ENCODE measurements around the gene TCAIM. TPM values are rescaled to one million over a fixed set of nuclear protein-coding genes. Genes with fewer than 3 reads are reported as not detected.

Gene TCAIM
- total and polyA plus RNA-seq, 12 donors, result 13.5 to 43.9 (median 33.3) TPM

DNA sequence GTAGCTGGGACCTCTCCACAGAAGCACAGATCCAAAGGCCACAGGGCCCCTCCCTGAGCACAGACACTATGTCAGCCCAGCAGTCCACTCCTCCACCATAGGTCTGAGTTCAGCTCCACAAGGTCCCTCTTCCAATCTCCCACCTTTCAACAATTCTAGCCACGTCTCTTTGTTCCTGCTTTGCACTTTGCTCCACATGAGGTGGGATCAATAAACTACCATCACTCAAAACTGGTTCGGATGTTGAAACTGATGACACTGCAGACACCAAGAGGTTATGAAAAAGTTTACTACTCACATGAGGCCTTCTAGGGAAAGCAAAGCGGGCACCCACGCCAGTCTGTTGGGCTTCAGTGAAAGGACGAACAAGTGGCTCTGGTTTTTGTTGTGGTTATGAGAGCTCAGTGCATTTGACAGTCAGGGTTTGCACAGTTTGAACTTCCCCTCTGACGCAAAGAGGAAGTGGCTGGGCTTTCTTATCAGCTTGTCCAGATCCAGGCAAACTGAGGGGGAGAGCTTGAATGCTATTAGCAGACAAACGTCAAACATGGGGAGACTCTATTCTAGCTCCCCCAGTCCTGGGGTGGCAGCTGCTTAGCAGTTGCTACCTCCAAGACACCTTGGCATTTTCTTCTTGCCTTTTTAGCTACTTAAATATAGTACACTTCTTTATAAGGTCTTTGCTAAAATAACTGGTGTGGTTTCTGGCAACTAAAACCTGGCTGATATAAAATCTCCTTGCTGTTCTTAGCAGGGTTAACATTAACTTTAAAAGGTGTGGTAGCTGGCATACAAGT, 101.1 kb downstream of the TCAIM start:
- DNase-seq, result peak; percentile 51 to 91
- H3K4me3 ChIP-seq, result peak overlapping the region in 9 of 10 donors; percentile 15 to 50 (median 36)

DNA sequence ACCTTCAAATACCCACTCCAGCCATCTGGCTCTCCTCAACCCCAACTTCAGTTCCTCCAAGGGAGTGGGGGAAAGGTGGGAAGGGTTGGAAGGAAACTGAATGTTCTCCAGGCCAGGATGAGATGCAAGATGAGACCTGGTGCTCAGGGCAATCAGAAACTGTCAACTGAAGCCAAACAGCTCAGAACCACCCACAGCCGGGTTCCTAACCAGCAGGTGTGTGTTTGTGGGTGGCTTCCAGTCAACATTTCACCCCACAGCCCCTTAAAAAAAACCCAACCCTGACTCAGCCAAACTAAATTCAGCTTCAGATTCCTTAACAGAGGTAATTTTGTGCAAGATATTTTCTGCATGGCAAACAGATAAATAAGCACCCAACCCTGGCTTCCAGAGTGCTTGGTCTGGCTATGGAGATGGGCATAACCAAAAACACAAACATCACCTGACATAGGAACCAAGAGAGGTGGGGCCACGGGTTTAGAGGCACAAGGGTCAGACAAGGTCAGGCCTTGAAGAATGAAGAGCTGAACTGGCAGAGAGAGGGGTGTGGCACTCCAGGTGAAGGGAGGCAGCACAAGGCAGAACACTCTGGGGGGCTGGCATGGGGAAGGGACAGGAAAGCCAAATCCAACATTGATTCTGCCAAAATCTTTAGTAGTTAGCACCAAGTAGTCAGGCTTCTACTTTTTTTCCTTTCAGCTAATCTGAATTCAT, 104.2 kb downstream of the TCAIM start:
- peaks cover 0 to 8% (median 0%) of the 10 kb centered on the region in 11 donors for H3K9me3 ChIP-seq
- DNase-seq (no peak), ATAC-seq (no peak)
- H3K4me3 ChIP-seq, result no peak overlapping the region
- intact Hi-C loops (cut with DNase I), result loop anchor here in 2 of 10 donors (5.0 kb wide), 2 partner anchors 35 to 105 kb away; partner anchors contain the start of genes TCAIM (in 2 of the 2) and ZNF445 (in 1 of the 2)
- peaks cover 0 to 36% (median 27%) of the 10 kb centered on the region in 9 donors for H3K4me1 ChIP-seq
- TF ChIP-seq, protein P1, sequence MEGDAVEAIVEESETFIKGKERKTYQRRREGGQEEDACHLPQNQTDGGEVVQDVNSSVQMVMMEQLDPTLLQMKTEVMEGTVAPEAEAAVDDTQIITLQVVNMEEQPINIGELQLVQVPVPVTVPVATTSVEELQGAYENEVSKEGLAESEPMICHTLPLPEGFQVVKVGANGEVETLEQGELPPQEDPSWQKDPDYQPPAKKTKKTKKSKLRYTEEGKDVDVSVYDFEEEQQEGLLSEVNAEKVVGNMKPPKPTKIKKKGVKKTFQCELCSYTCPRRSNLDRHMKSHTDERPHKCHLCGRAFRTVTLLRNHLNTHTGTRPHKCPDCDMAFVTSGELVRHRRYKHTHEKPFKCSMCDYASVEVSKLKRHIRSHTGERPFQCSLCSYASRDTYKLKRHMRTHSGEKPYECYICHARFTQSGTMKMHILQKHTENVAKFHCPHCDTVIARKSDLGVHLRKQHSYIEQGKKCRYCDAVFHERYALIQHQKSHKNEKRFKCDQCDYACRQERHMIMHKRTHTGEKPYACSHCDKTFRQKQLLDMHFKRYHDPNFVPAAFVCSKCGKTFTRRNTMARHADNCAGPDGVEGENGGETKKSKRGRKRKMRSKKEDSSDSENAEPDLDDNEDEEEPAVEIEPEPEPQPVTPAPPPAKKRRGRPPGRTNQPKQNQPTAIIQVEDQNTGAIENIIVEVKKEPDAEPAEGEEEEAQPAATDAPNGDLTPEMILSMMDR (IDR thresholded peaks at IDR 0.05), result no peak
- H3K27ac ChIP-seq, result peak overlapping the region in 1 of 10 donors; percentile 98
- peaks cover 0 to 56% (median 36%) of the 10 kb centered on the region in 9 donors for H3K36me3 ChIP-seq
- WGBS, 2 donors, result 73 to 80% methylated on average over 2 of the region's 2 CpGs
- no peaks in the 10 kb centered on the region for H3K27me3 ChIP-seq

More for the DNA sequence above, 101.1 kb downstream of the TCAIM start:
- TF ChIP-seq, protein P1 (IDR thresholded peaks at IDR 0.05), result no peak
- peak overlapping the region; percentile 84 to 98 (median 92) for H3K27ac ChIP-seq
- WGBS, 2 donors, result 8 to 9% methylated on average over 7 of the region's 7 CpGs
- H3K36me3 ChIP-seq, result peaks cover 0 to 26% (median 7%) of the 10 kb centered on the region in 9 donors
- no peaks in the 10 kb centered on the region for H3K27me3 ChIP-seq
- H3K9me3 ChIP-seq, result no peaks in the 10 kb centered on the region
- peak; percentile 91 to 98 (median 96) for ATAC-seq
- intact Hi-C loops (cut with DNase I), result loop anchor here in 5 of 10 donors (2.0 to 5.0 kb wide), 3 partner anchors 38 to 102 kb away; partner anchors contain the start of genes TCAIM (in 5 of the 5) and ZNF445 (in 1 of the 5)
- peaks cover 0 to 49% (median 27%) of the 10 kb centered on the region in 9 donors for H3K4me1 ChIP-seq

DNA sequence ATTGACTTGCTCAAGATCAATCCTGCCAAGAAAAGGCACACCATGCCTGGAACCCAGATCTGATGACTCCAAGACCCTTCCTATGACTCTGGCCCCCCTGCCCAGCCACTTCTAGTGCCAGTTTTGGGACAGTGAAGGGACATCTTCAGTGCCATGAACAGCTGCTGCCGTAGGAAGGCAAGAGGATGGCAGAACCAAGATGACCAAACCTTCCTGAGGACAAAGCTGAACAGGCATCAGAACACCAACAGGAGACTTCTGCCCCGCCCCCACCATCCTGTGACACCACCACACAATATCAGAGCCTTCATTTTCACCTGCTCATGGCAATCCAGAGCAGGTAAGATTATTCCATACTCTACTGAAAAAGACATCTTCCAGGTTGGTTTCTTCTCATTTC, 105.9 kb downstream of the TCAIM start:
- H3K4me3 ChIP-seq, result no peak overlapping the region
- peaks cover 0 to 72% (median 52%) of the 10 kb centered on the region in 9 donors for H3K36me3 ChIP-seq
- peaks cover 0 to 9% (median 0%) of the 10 kb centered on the region in 11 donors for H3K9me3 ChIP-seq
- H3K27ac ChIP-seq, result no peak overlapping the region
- WGBS, 2 donors, result 94 to 100% methylated on average over 2 of the region's 2 CpGs
- DNase-seq (no peak), ATAC-seq (no peak)
- H3K4me1 ChIP-seq, result peaks cover 0 to 23% (median 21%) of the 10 kb centered on the region in 9 donors
- H3K27me3 ChIP-seq, result no peaks in the 10 kb centered on the region
- TF ChIP-seq, protein P1 (IDR thresholded peaks at IDR 0.05), result no peak
- intact Hi-C loops (cut with DNase I), result loop anchor here in 2 of 10 donors (5.0 kb wide), 2 partner anchors 33 to 107 kb away; partner anchors contain the start of genes TCAIM (in 2 of the 2) and ZNF445 (in 1 of the 2)
